ENCODE data around the gene SRCAP.

The SRCAP gene

GRCh38 chr16:30778549-30779244 lies 79.7 kb downstream of the SRCAP start:
- no peak for DNase-seq

GRCh38 chr16:30779596-30779995 lies 80.6 kb downstream of the SRCAP start:
- no peak for DNase-seq

- DNase-seq, result no peak
Observed at GRCh38 chr16:30780021-30780420, 81.0 kb downstream of the SRCAP start.

GRCh38 chr16:30780549-30780948 lies 81.6 kb downstream of the SRCAP start:
- no peak for DNase-seq

GRCh38 chr16:30782486-30783279 lies 83.7 kb downstream of the SRCAP start:
- no peak for DNase-seq

GRCh38 chr16:30783280-30784109 lies 84.5 kb downstream of the SRCAP start:
- no peak for DNase-seq

- no peak for DNase-seq
Observed at GRCh38 chr16:30784215-30784614, 85.2 kb downstream of the SRCAP start.

- DNase-seq, result no peak
Observed at GRCh38 chr16:30785126-30786106, 86.4 kb downstream of the SRCAP start.

GRCh38 chr16:30786115-30786935 lies 87.4 kb downstream of the SRCAP start:
- no peak for DNase-seq

GRCh38 chr16:30786936-30787612 lies 88.1 kb downstream of the SRCAP start, which contains the start of gene ZNF629:
TSS of gene ZNF629 (minus strand) at chr16:30787205. CDS start at chr16:30784482, 2,723 bp downstream.
- peak; percentile 43 for DNase-seq

- no peak for DNase-seq
Observed at GRCh38 chr16:30787613-30788378, 88.8 kb downstream of the SRCAP start.

Data from activated CD8-positive, alpha-beta memory T cell treated with anti-CD3 and anti-CD28 coated beads, Interleukin-2, amount 50 U/mL, for 4 hours (primary cell).